ENCODE results near the gene BRWD1. TPM values are rescaled to one million over a fixed set of nuclear protein-coding genes. Genes with fewer than 3 reads are reported as not detected.

Gene BRWD1
- polyA plus RNA-seq, 1 donor from 2014 or later = 246 TPM

GRCh38 chr21:39265603-39266002 is 47.8 kb downstream of the BRWD1 start:
- no peaks in the 10 kb centered on the region for H3K79me2 ChIP-seq (replicated peaks; ENCODE audit: insufficient read depth, low read length)

GRCh38 chr21:39263372-39263771 is 50.1 kb downstream of the BRWD1 start:
- no peaks in the 10 kb centered on the region for H3K79me2 ChIP-seq (replicated peaks; ENCODE audit: insufficient read depth, low read length)
- H3K9me3 ChIP-seq (ENCODE audit: low read length) = no peaks in the 10 kb centered on the region
- no peaks in the 10 kb centered on the region for H4K20me1 ChIP-seq (ENCODE audit: insufficient read depth)
- H3K4me2 ChIP-seq (ENCODE audit: low read length) = no peak overlapping the region
- peaks cover 6% of the 10 kb centered on the region for H3K36me3 ChIP-seq (ENCODE audit: insufficient read depth, low read length)
- no peak overlapping the region for H2AFZ ChIP-seq (ENCODE audit: low read depth, low read length)
- no peaks in the 10 kb centered on the region for H3K9me2 ChIP-seq (ENCODE audit: insufficient read depth, low read length)
- no peak overlapping the region for H3K27ac ChIP-seq (ENCODE audit: low read length)
- no peak overlapping the region for H3K9ac ChIP-seq (ENCODE audit: low read length)
- H3K27me3 ChIP-seq (ENCODE audit: insufficient read depth, low read depth, low read length) = no peaks in the 10 kb centered on the region
- H3F3A ChIP-seq (ENCODE audit: insufficient read depth, low read length, poor library complexity, severe bottlenecking) = no peaks in the 10 kb centered on the region
- no peak overlapping the region for H3K4me3 ChIP-seq (ENCODE audit: low read length)
- TF ChIP-seq TAF1 (IDR thresholded peaks at IDR 0.05; ENCODE audit: low read depth) (no peak), POLR2AphosphoS5 (IDR thresholded peaks at IDR 0.05) (no peak), EZH2 (IDR thresholded peaks at IDR 0.05; ENCODE audit: borderline replicate concordance, insufficient read depth, low read length, poor library complexity, severe bottlenecking) (no peak), CTCF (IDR thresholded peaks at IDR 0.05; ENCODE audit: poor library complexity, severe bottlenecking) (no peak), SMC3 (conservative IDR thresholded peaks at IDR 0.05; ENCODE audit: poor library complexity) (no peak), EP300 (conservative IDR thresholded peaks at IDR 0.05; ENCODE audit: poor library complexity, severe bottlenecking) (no peak), MXI1 (conservative IDR thresholded peaks at IDR 0.05; ENCODE audit: poor library complexity, severe bottlenecking) (no peak)

More at GRCh38 chr21:39265603-39266002, 47.8 kb downstream of the BRWD1 start:
- Histone ChIP-seq H3K4me2 (ENCODE audit: low read length) (no peak overlapping the region), H3K27me3 (ENCODE audit: insufficient read depth, low read depth, low read length) (no peaks in the 10 kb centered on the region), H3K4me3 (ENCODE audit: low read length) (no peak overlapping the region), H3K27ac (ENCODE audit: low read length) (no peak overlapping the region), H3K36me3 (ENCODE audit: insufficient read depth, low read length) (peaks cover 6% of the 10 kb centered on the region), H3K9me3 (ENCODE audit: low read length) (no peaks in the 10 kb centered on the region), H2AFZ (ENCODE audit: low read depth, low read length) (no peak overlapping the region), H3K9me2 (ENCODE audit: insufficient read depth, low read length) (no peaks in the 10 kb centered on the region), H3K9ac (ENCODE audit: low read length) (no peak overlapping the region), H4K20me1 (ENCODE audit: insufficient read depth) (no peaks in the 10 kb centered on the region), H3F3A (ENCODE audit: insufficient read depth, low read length, poor library complexity, severe bottlenecking) (no peaks in the 10 kb centered on the region)
- no peak for TF ChIP-seq POLR2AphosphoS5 (IDR thresholded peaks at IDR 0.05)
- TF ChIP-seq CTCF (IDR thresholded peaks at IDR 0.05; ENCODE audit: poor library complexity, severe bottlenecking) = no peak
- TF ChIP-seq SMC3 (conservative IDR thresholded peaks at IDR 0.05; ENCODE audit: poor library complexity) = no peak
- TF ChIP-seq RAD21 (conservative IDR thresholded peaks at IDR 0.05) = no peak
- TF ChIP-seq EP300 (conservative IDR thresholded peaks at IDR 0.05; ENCODE audit: poor library complexity, severe bottlenecking) = no peak
- no peak for TF ChIP-seq MXI1 (conservative IDR thresholded peaks at IDR 0.05; ENCODE audit: poor library complexity, severe bottlenecking)
- no peak for TF ChIP-seq REST (IDR thresholded peaks at IDR 0.05; ENCODE audit: borderline replicate concordance)
- TF ChIP-seq TAF1 (IDR thresholded peaks at IDR 0.05; ENCODE audit: low read depth) = no peak
- TF ChIP-seq EZH2 (IDR thresholded peaks at IDR 0.05; ENCODE audit: borderline replicate concordance, insufficient read depth, low read length, poor library complexity, severe bottlenecking) = no peak

All from neural cell (in vitro differentiated cells).